GDM1 (cell line): ENCODE results near the gene AJUBA.

Experiments used
- DNase-seq: peaks from one replicate; lab custom pipeline; 2025; lab: John Stamatoyannopoulos, UW

The AJUBA gene

DNA sequence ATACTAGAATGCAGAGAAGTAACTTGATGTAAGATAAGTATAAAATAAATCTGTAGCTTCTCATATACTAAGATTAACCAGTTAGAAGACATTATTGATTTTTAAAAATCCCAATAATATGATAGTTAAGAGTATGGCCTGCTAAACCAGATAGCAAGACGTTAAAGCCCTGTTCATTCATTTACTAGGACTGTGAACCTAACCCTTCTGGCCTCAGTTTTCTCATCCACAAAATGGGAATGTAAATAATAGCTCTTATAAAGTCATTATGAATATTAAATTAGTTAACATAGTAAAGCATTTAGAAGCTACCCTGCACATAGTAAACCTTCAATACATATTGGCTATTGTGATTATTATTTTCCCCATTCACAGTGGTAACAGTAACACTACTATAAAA lies 47.2 kb downstream of the AJUBA start:
- DNase-seq: no peak

DNA sequence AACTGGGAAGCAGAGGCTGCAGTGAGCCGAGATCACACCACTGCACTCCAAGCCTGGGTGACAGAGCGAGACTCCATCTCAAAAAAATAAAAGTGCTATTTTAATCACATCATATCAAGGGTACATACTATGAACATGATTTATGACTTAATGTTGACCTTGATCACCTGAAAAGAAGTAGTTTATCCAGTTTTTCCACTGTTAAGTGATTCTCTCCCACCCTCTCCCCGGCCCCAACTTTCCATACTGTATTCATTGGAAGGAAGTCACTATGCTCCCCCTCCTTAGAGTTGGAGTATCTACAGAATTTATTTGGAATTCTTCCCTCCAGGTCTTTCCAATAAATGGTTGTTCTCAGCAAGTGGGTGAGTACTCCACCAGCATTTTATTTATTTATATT lies 50.2 kb downstream of the AJUBA start:
- no peak for DNase-seq

DNA sequence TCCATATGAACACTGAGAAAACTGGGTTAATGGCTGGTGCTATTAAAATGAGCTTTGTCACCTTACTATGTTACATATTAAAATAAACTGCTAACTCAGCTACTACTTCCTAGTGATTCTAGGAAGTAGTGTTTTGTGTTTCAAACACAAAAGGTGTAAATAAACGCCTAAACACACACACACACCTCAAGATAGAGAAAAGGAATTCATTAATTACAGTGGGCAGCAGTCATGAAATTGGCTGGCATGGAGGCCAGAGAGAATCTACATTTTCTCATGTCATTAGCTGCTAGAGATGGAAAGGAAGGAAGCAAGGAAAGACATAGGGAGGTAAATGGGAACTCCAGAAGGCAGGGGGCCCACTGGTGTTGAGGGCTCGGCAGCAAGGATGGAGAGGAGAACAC lies 52.4 kb downstream of the AJUBA start:
- no peak for DNase-seq

DNA sequence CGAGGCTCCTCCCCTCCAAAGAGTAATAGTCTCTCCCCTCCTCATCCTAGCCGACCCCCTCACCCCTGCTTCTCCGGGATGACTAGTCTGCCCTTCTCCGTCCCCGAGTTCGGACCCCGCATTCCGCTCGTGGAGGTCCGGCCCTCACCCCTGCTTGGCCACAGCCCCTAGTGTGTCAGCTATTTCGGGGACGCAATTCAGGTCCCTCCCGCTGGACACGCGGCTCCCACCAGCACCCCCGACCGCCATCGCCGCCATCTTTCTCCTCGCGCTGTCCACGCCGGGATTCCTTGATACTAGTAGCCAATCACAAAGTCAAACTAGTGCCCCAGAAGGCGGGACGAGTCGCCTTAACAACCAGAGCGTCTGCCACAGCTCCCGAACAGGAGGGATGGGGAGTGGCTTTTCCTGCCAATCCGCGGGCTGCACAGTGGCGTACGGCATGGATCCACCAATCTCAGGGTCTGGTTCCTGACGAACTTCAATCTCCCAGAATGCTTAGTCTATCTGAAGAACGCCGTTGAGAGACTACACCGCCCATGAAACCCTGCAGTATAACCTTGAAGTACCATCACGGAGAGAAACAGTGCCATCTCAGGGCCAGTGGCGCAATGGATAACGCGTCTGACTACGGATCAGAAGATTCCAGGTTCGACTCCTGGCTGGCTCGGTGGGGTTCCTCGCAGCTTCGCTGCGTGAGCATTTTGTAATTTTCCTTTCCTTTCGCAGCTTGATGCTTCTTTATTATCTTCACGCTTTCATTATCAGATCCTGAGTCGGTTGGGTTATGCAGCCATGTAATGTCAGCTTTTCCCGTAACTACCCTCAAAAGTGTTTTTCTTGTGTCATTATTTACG lies 53.0 kb downstream of the AJUBA start, which contains the start of gene PRMT5:
Gene PRMT5, minus strand, starts transcription at position 273 of the 857 bp plus-strand sequence. Its CDS starts 15 bp downstream, at position 258.
- DNase-seq: peak; percentile 99

DNA sequence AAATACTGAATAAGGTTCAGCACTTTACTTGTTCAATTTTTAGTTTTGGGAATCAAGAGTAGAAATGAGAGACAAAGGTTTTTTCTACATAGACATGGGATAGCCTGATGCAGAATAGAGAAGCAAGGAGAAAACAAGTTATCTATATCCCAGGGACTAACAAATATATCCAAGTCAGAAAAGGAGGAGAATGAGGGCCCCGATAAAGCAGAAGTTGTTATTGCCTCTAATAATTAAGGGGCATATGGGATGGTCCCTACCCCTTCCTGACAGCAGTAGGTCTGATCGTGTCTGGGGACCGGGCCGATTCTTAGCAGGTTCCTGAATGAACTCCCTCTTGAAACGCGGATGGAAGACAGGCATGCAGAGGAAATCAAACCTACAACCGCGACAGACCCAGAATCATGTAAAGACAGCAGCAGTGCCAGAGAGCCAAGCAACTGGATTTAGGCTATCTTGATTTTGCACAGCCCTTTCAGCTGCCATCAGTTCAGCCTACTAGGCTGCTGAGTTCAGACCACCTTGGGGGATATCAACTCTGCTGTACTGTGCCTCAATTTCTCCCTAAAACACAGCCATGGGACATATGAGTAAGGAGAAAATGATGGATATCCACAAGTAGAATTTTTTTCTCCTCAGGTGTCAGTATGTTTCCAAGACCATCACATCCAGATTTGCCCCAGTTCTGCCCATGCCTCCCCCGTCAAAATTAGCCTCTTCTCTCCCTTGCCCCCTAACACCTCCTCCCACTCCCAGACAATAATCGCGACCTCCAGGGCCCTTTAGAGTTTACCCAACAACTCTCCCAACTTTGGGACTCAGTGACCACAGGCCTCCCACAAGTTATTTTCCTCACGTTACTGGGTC lies 53.9 kb downstream of the AJUBA start:
- DNase-seq: no peak

DNA sequence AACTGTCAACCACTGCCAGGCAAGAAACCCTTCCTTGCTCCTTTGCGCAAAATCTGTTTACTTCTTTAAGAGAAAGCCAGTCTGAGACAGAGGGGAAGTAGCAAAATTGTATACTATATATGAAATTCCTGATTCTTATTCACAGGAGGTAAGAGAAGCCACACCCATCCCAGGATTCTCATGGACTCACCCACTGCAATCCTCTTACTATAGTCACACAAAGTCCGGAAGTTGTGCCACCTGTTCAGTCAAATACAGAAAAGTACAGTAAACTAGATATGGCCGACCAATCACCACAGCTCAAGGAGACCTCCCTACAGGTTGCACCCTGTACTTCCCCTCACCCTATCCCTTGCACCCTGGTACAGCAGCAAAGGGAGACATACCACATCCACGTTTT lies 56.0 kb downstream of the AJUBA start:
- DNase-seq: no peak

DNA sequence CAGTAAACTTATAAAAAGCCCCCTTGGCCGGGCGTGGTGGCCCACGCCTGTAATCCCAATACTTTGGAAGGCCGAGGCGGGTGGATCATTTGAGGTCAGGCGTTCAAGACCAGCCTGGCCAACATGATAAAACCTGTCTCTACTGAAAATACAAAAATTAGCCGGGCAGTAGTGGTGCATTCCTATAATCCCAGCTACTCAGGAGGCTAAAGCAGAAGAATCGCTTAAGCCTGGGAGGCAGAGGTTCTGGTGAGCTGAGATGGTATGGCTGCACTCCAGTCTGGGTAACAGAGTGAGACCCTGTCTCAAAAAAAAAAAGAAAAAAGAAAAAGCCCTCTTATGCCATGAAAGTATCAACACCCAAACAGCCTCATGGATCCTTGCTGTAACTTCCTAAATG lies 56.8 kb downstream of the AJUBA start:
- DNase-seq: no peak

DNA sequence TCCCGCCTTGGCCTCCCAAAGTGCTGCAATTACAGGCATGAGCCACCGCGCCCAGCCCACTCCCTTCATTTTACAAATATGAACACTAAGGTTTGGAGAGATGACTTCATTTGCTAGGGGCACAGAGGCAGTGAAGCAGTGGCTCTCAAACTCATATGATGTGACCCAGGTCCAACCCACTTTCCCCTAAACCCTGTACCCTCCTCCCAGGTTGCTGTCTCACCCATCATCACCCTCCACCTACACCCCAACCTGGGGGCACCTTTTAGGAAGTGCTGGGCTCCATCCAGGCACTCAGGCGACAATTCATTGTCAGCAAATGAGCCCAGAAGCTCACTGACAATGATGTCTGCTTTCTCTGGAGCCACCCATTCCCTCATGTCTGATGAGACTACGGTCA lies 58.6 kb downstream of the AJUBA start:
- DNase-seq: no peak

DNA sequence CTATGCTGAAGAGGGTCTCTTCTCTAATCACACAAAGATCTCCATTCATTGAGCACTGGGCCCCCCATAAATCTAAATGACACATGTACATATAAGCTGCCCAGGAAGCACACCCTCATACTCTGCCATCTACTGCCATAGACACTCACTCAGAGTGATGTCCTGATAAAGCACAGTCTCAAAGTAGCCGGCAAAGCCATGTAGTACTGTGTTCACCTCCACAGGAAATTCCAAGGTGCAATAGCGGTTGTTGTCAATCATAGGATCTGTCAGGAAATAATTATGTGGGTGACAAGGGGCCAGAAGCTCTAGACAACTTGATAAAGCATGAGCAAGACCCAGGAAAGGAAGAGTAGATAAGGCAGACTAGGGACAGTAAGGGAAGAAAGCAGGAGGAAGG lies 60.1 kb downstream of the AJUBA start:
- no peak for DNase-seq
